Measurements from ENCODE around the gene LRMDA.
"Not testable (repeated sequence)": the region's sequence is repeated elsewhere in the genome, so short reads cannot be mapped to it uniquely, and the experiment has no call there.

The LRMDA gene

GRCh38 chr10:75762431-75762802 is 331.0 kb downstream of the LRMDA start:
- TF ChIP-seq CTCF (IDR thresholded peaks at IDR 0.05; ENCODE audit: low read depth, low read length) = no peak
- H3K4me3 ChIP-seq (ENCODE audit: low read depth, low read length) = no peak overlapping the region
- in situ Hi-C loops (cut with HindIII; ENCODE audit: low sequenced_read_pairs) = no loop called here
- no peak for DNase-seq (ENCODE audit: low read depth, low spot score)

- no peak for TF ChIP-seq CTCF (IDR thresholded peaks at IDR 0.05; ENCODE audit: low read depth, low read length)
- no peak for DNase-seq (ENCODE audit: low read depth, low spot score)
- in situ Hi-C loops (cut with HindIII; ENCODE audit: low sequenced_read_pairs) = no loop called here
- no peak overlapping the region for H3K4me3 ChIP-seq (ENCODE audit: low read depth, low read length)
Measured at GRCh38 chr10:75763652-75764051, 332.2 kb downstream of the LRMDA start.

- H3K4me3 ChIP-seq (ENCODE audit: low read depth, low read length) = no peak overlapping the region
- no peak for TF ChIP-seq CTCF (IDR thresholded peaks at IDR 0.05; ENCODE audit: low read depth, low read length)
- in situ Hi-C loops (cut with HindIII; ENCODE audit: low sequenced_read_pairs) = no loop called here
- DNase-seq (ENCODE audit: low read depth, low spot score) = no peak
Measured at GRCh38 chr10:75764974-75765788, 333.8 kb downstream of the LRMDA start.

- in situ Hi-C loops (cut with HindIII; ENCODE audit: low sequenced_read_pairs) = no loop called here
- H3K4me3 ChIP-seq (ENCODE audit: low read depth, low read length) = no peak overlapping the region
- no peak for DNase-seq (ENCODE audit: low read depth, low spot score)
- no peak for TF ChIP-seq CTCF (IDR thresholded peaks at IDR 0.05; ENCODE audit: low read depth, low read length)
Measured at GRCh38 chr10:75765789-75766096, 334.3 kb downstream of the LRMDA start.

- in situ Hi-C loops (cut with HindIII; ENCODE audit: low sequenced_read_pairs) = no loop called here
- no peak for DNase-seq (ENCODE audit: low read depth, low spot score)
- no peak overlapping the region for H3K4me3 ChIP-seq (ENCODE audit: low read depth, low read length)
- no peak for TF ChIP-seq CTCF (IDR thresholded peaks at IDR 0.05; ENCODE audit: low read depth, low read length)
Measured at GRCh38 chr10:75766106-75766505, 334.7 kb downstream of the LRMDA start.

- in situ Hi-C loops (cut with HindIII; ENCODE audit: low sequenced_read_pairs); H3K4me3 ChIP-seq (ENCODE audit: low read depth, low read length); DNase-seq (ENCODE audit: low read depth, low spot score): not testable (repeated sequence)
Measured at GRCh38 chr10:75766752-75767151, 335.3 kb downstream of the LRMDA start.

GRCh38 chr10:75770626-75771081 is 339.2 kb downstream of the LRMDA start:
- in situ Hi-C loops (cut with HindIII; ENCODE audit: low sequenced_read_pairs) = no loop called here
- no peak for DNase-seq (ENCODE audit: low read depth, low spot score)
- no peak overlapping the region for H3K4me3 ChIP-seq (ENCODE audit: low read depth, low read length)
- TF ChIP-seq CTCF (IDR thresholded peaks at IDR 0.05; ENCODE audit: low read depth, low read length) = no peak

Measured in astrocyte of the spinal cord (primary cell).